Endodermal cell (in vitro differentiated cells): ENCODE measurements around the gene ZNF775. TPM values are rescaled to one million over a fixed set of nuclear protein-coding genes. Genes with fewer than 3 reads are reported as not detected.
A peak's percentile ranks its signal among the peaks of the same experiment; 100 is the strongest.

ENCODE experiments used
- DNase-seq: peaks from one replicate; pipeline ENCODE4 v3.0.0-alpha.2; 2017
- H3K27ac ChIP-seq: 2 replicates; pipeline ENCODE4 v1.5.1; 2013; ENCODE audit warnings: mild to moderate bottlenecking, low read depth, low read length, moderate library complexity
- H3K27me3 ChIP-seq: 2 replicates; pipeline ENCODE4 v1.6.1; 2013; ENCODE audit warnings: mild to moderate bottlenecking, low read length, moderate library complexity; ENCODE audit not compliant: insufficient read depth, control insufficient read depth, poor library complexity, severe bottlenecking
- H3K36me3 ChIP-seq: 2 replicates; pipeline ENCODE4 v1.7.0; 2013; ENCODE audit warnings: mild to moderate bottlenecking, low read length, moderate library complexity; ENCODE audit not compliant: control insufficient read depth, insufficient read depth
- H3K4me1 ChIP-seq: one replicate; pipeline ENCODE4 v1.7.0; 2013; ENCODE audit warnings: low read length; ENCODE audit not compliant: control insufficient read depth, insufficient read depth
- H3K4me3 ChIP-seq: 2 replicates; pipeline ENCODE4 v1.5.1; 2013; ENCODE audit warnings: mild to moderate bottlenecking, low read length, moderate library complexity
- H3K9ac ChIP-seq: 2 replicates; pipeline ENCODE4 v1.6.1; 2013; ENCODE audit warnings: mild to moderate bottlenecking, low read length, moderate library complexity; ENCODE audit not compliant: poor library complexity, severe bottlenecking; ENCODE audit errors: extremely low read depth
- H3K9me3 ChIP-seq: 2 replicates; pipeline ENCODE4 v1.6.1; 2013; ENCODE audit warnings: mild to moderate bottlenecking, low read length, moderate library complexity; ENCODE audit not compliant: control insufficient read depth
- H3K27ac Mint-ChIP-seq: 2 replicates; pipeline ENCODE4 v1.8.0; 2020; ENCODE audit warnings: mixed read lengths
- H3K27me3 Mint-ChIP-seq: 2 replicates; pipeline ENCODE4 v1.8.0; 2021; ENCODE audit warnings: mild to moderate bottlenecking, mixed read lengths; ENCODE audit not compliant: insufficient read depth
- H3K36me3 Mint-ChIP-seq: 2 replicates; pipeline ENCODE4 v1.8.0; 2020; ENCODE audit warnings: low read depth, mixed read lengths
- H3K4me1 Mint-ChIP-seq: 2 replicates; pipeline ENCODE4 v1.8.0; 2020; ENCODE audit warnings: mixed read lengths
- H3K4me3 Mint-ChIP-seq: 2 replicates; pipeline ENCODE4 v1.8.0; 2020; ENCODE audit warnings: mild to moderate bottlenecking, moderate library complexity, mixed read lengths
- H3K9me3 Mint-ChIP-seq: 2 replicates; pipeline ENCODE4 v1.8.0; 2020; ENCODE audit warnings: mild to moderate bottlenecking, mixed read lengths
- CTCF ChIP-seq: fragments of 200-600 bp; sonication (generic); conservative IDR thresholded peaks from 2 replicates; pipeline ENCODE4 v1.5.0; 2021; ENCODE audit warnings: antibody characterized with exemption, mild to moderate bottlenecking
- WGBS, 2 experiments: methylation state at CpG; one replicate each; pipeline versions ENCODE4 v1.1.5 to v1.1.7; 2013; ENCODE audit warnings: missing lambda C conversion rate in 2 of 2, mixed read lengths in 1 of 2; ENCODE audit not compliant: insufficient coverage in 1 of 2, insufficient read length in 1 of 2; 5-methylcytosine and 5-hydroxymethylcytosine counted together
- total RNA-seq, 2 donors: library from RNA; stranded (reverse); fragmentation: NEBNext Ultra II Directional in 1 of 2; extraction: Animal tissue kit (Norgen Biotek cat#: 25700) in 1 of 2; gene quantifications; 2 replicates in 1 of 2; 3 replicates in 1 of 2; pipeline ENCODE4 v1.2.1, GENCODE V29; 2021

Gene ZNF775
- total RNA-seq, 2 donors from 2014 or later = 10.0 to 11.3 TPM

- Mint-ChIP-seq H3K9me3 (no peaks in the 10 kb centered on the region), H3K4me1 (peaks cover 64% of the 10 kb centered on the region), H3K4me3 (peak overlapping the region; percentile 93), H3K36me3 (peaks cover 2% of the 10 kb centered on the region), H3K27me3 (no peaks in the 10 kb centered on the region), H3K27ac (no peak overlapping the region)
- Histone ChIP-seq H3K4me3 (peak overlapping the region; percentile 92), H3K27me3 (no peaks in the 10 kb centered on the region), H3K4me1 (peaks cover 14% of the 10 kb centered on the region), H3K9me3 (no peaks in the 10 kb centered on the region), H3K9ac (no peak overlapping the region), H3K27ac (no peak overlapping the region), H3K36me3 (no peaks in the 10 kb centered on the region)
- DNase-seq = peak; percentile 53
- 77 to 94% methylated on average over 6 to 9 of the region's 9 CpGs for WGBS, 2 experiments
- no peak for TF ChIP-seq CTCF
Observed at GRCh38 chr7:150381096-150381495, 2.0 kb downstream of the ZNF775 start.

GRCh38 chr7:150381785-150382122 is 2.6 kb downstream of the ZNF775 start:
- peaks cover 8% of the 10 kb centered on the region for H3K36me3 Mint-ChIP-seq
- no peak overlapping the region for H3K4me3 Mint-ChIP-seq
- no peak overlapping the region for H3K9ac ChIP-seq
- no peaks in the 10 kb centered on the region for H3K27me3 ChIP-seq
- DNase-seq = peak; percentile 28
- peaks cover 58% of the 10 kb centered on the region for H3K4me1 Mint-ChIP-seq
- TF ChIP-seq CTCF = no peak
- peak overlapping the region; percentile 4 for H3K27ac ChIP-seq
- no peaks in the 10 kb centered on the region for H3K9me3 ChIP-seq
- WGBS, 2 experiments = 100% methylated on average over 1 of the region's 1 CpG; no CpG with 5 or more reads in 1 of the 2 experiments
- H3K36me3 ChIP-seq = no peaks in the 10 kb centered on the region
- no peak overlapping the region for H3K4me3 ChIP-seq
- H3K27ac Mint-ChIP-seq = no peak overlapping the region
- peaks cover 14% of the 10 kb centered on the region for H3K4me1 ChIP-seq
- H3K27me3 Mint-ChIP-seq = no peaks in the 10 kb centered on the region
- H3K9me3 Mint-ChIP-seq = no peaks in the 10 kb centered on the region

- Mint-ChIP-seq H3K27ac (peak overlapping the region; percentile 55), H3K9me3 (no peaks in the 10 kb centered on the region), H3K4me3 (no peak overlapping the region), H3K27me3 (no peaks in the 10 kb centered on the region), H3K36me3 (peaks cover 11% of the 10 kb centered on the region), H3K4me1 (peaks cover 54% of the 10 kb centered on the region)
- 87 to 92% methylated on average over 11 to 20 of the region's 20 CpGs for whole genome bisulfite sequencing, 2 experiments
- TF ChIP-seq CTCF = no peak
- Histone ChIP-seq H3K27me3 (no peaks in the 10 kb centered on the region), H3K4me3 (no peak overlapping the region), H3K4me1 (peaks cover 14% of the 10 kb centered on the region), H3K9me3 (no peaks in the 10 kb centered on the region), H3K36me3 (no peaks in the 10 kb centered on the region), H3K9ac (no peak overlapping the region), H3K27ac (peak overlapping the region; percentile 4)
- DNase-seq = peak; percentile 51
Observed at GRCh38 chr7:150382123-150382843, 3.2 kb downstream of the ZNF775 start.
